ENCODE measurements around the gene FNTB. TPM values are rescaled to one million over a fixed set of nuclear protein-coding genes. Genes with fewer than 3 reads are reported as not detected.

Gene FNTB
- total and polyA plus RNA-seq, 2 experiments from 2014 or later: 8.6 to 12.5 TPM

DNA sequence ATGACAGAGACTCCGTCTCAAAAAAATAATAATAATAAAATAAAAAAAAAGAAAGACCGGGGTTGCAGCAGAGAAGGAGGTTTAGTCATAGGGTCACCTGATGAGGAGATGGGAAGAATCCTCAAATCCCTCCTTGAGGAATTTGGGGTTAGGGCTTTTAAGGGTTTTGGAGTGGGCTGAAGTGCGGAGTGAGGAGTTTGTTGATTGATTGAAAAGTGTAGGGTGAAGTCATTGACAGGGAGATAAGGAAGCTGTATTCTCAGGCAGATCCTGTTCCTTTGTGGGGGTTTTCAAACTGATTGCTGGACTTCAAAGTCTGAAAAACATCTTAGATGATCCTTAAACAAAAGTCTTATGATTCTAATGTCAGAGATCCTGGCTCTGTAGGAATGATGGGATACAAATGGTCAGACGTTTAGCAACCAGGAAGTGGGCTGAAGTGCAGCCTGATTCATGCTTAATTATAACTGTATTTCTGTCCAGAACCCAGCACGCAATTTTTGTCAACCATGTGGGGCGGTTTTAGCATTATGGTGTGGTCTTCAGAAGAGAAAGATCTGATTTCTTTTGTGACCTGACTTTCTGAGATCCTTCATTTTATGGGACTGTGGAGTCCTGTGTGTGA is 16.0 kb downstream of the FNTB start (continued):
- TF ChIP-seq STAT1 (IDR thresholded peaks at IDR 0.05; ENCODE audit: unreplicated experiment) (no peak), CREB1 (CRISPR knock-in tag; IDR thresholded peaks at IDR 0.05; ENCODE audit: low read depth) (no peak), ZNF114 (CRISPR knock-in tag; IDR thresholded peaks at IDR 0.05) (no peak), ZNF331 (CRISPR knock-in tag; IDR thresholded peaks at IDR 0.05; ENCODE audit: low read depth) (no peak), NANOG (IDR thresholded peaks at IDR 0.05; ENCODE audit: borderline replicate concordance) (no peak), POLR2AphosphoS5 (IDR thresholded peaks at IDR 0.05; ENCODE audit: low read depth) (no peak)
- TF ChIP-seq, protein P1, sequence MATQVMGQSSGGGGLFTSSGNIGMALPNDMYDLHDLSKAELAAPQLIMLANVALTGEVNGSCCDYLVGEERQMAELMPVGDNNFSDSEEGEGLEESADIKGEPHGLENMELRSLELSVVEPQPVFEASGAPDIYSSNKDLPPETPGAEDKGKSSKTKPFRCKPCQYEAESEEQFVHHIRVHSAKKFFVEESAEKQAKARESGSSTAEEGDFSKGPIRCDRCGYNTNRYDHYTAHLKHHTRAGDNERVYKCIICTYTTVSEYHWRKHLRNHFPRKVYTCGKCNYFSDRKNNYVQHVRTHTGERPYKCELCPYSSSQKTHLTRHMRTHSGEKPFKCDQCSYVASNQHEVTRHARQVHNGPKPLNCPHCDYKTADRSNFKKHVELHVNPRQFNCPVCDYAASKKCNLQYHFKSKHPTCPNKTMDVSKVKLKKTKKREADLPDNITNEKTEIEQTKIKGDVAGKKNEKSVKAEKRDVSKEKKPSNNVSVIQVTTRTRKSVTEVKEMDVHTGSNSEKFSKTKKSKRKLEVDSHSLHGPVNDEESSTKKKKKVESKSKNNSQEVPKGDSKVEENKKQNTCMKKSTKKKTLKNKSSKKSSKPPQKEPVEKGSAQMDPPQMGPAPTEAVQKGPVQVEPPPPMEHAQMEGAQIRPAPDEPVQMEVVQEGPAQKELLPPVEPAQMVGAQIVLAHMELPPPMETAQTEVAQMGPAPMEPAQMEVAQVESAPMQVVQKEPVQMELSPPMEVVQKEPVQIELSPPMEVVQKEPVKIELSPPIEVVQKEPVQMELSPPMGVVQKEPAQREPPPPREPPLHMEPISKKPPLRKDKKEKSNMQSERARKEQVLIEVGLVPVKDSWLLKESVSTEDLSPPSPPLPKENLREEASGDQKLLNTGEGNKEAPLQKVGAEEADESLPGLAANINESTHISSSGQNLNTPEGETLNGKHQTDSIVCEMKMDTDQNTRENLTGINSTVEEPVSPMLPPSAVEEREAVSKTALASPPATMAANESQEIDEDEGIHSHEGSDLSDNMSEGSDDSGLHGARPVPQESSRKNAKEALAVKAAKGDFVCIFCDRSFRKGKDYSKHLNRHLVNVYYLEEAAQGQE (IDR thresholded peaks at IDR 0.05; ENCODE audit: unreplicated experiment): no peak

DNA sequence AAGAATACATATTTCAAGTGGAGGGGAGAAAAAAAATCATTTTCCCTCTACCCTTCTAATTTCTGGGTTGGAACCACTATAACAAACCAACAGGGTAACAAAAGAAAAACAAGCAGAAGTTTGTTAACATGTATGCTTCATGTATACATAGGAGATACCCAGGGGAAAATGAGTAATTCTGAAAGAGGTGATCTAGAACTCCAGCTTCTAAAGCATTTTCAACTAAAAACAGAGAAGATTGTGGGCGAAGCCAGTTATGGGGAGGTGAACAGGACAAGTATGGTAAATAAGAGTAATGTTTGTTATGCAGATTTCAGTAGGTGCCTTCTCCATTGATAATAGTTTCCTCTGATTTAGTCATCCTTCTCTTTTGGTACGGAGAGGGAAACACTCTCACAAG is 16.7 kb downstream of the FNTB start:
- no peak for ATAC-seq
- no peaks in the 10 kb centered on the region for H3K36me3 ChIP-seq (ENCODE audit: insufficient read depth)
- no peak overlapping the region for H3K4me2 ChIP-seq
- H4K20me1 ChIP-seq (replicated peaks; ENCODE audit: insufficient read depth): no peaks in the 10 kb centered on the region
- H3K27me3 ChIP-seq (ENCODE audit: insufficient read depth): no peaks in the 10 kb centered on the region
- no peaks in the 10 kb centered on the region for H3K36me3 Mint-ChIP-seq (ENCODE audit: low read depth)
- H3K4me1 ChIP-seq (ENCODE audit: insufficient read depth): peaks cover 8% of the 10 kb centered on the region
- H3K27me3 Mint-ChIP-seq (ENCODE audit: insufficient read depth, low read depth, poor library complexity): peaks cover 3% of the 10 kb centered on the region
- no peak overlapping the region for H3K4me3 Mint-ChIP-seq
- H3K9me3 Mint-ChIP-seq: no peaks in the 10 kb centered on the region
- no peak overlapping the region for H3K27ac Mint-ChIP-seq
- H3K9me2 ChIP-seq (ENCODE audit: insufficient read depth): no peaks in the 10 kb centered on the region; the same call in 1 of the 2 replicates
- no peak overlapping the region for H3K27ac ChIP-seq (ENCODE audit: low read depth)
- no peaks in the 10 kb centered on the region for H3F3A ChIP-seq (replicated peaks; ENCODE audit: low read depth)
- TF ChIP-seq, protein P1 (IDR thresholded peaks at IDR 0.05; ENCODE audit: unreplicated experiment): no peak
- TF ChIP-seq ZNF114 (CRISPR knock-in tag; IDR thresholded peaks at IDR 0.05) (no peak), EZH2phosphoT487 (IDR thresholded peaks at IDR 0.05; ENCODE audit: unreplicated experiment) (no peak), POLR2AphosphoS5 (IDR thresholded peaks at IDR 0.05; ENCODE audit: low read depth) (no peak), STAT1 (IDR thresholded peaks at IDR 0.05; ENCODE audit: unreplicated experiment) (no peak), ZNF331 (CRISPR knock-in tag; IDR thresholded peaks at IDR 0.05; ENCODE audit: low read depth) (no peak), JUNB (IDR thresholded peaks at IDR 0.05; ENCODE audit: unreplicated experiment) (no peak), NANOG (IDR thresholded peaks at IDR 0.05; ENCODE audit: borderline replicate concordance) (no peak)
- TF ChIP-seq, protein P2, sequence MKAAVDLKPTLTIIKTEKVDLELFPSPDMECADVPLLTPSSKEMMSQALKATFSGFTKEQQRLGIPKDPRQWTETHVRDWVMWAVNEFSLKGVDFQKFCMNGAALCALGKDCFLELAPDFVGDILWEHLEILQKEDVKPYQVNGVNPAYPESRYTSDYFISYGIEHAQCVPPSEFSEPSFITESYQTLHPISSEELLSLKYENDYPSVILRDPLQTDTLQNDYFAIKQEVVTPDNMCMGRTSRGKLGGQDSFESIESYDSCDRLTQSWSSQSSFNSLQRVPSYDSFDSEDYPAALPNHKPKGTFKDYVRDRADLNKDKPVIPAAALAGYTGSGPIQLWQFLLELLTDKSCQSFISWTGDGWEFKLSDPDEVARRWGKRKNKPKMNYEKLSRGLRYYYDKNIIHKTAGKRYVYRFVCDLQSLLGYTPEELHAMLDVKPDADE (IDR thresholded peaks at IDR 0.05): no peak
- TF ChIP-seq, protein P3, sequence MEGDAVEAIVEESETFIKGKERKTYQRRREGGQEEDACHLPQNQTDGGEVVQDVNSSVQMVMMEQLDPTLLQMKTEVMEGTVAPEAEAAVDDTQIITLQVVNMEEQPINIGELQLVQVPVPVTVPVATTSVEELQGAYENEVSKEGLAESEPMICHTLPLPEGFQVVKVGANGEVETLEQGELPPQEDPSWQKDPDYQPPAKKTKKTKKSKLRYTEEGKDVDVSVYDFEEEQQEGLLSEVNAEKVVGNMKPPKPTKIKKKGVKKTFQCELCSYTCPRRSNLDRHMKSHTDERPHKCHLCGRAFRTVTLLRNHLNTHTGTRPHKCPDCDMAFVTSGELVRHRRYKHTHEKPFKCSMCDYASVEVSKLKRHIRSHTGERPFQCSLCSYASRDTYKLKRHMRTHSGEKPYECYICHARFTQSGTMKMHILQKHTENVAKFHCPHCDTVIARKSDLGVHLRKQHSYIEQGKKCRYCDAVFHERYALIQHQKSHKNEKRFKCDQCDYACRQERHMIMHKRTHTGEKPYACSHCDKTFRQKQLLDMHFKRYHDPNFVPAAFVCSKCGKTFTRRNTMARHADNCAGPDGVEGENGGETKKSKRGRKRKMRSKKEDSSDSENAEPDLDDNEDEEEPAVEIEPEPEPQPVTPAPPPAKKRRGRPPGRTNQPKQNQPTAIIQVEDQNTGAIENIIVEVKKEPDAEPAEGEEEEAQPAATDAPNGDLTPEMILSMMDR (conservative IDR thresholded peaks at IDR 0.05; ENCODE audit: low read depth in 2 of 2): no peak
- no peak for DNase-seq (ENCODE audit: low spot score)
- H3K4me3 ChIP-seq: no peak overlapping the region
- H3K79me2 ChIP-seq (replicated peaks; ENCODE audit: insufficient read depth): 0 out of 2 replicates have a peak, but pooled peaks cover 5% of the 10 kb centered on the region
- no peak overlapping the region for H2AFZ ChIP-seq
- H3K4me1 Mint-ChIP-seq: peaks cover 18% of the 10 kb centered on the region

Data from GM23338 (cell line).